ENCODE measurements around the gene PEX12. TPM values are rescaled to one million over a fixed set of nuclear protein-coding genes. Genes with fewer than 3 reads are reported as not detected.
A peak's percentile ranks its signal among the peaks of the same experiment; 100 is the strongest.
"Not testable (repeated sequence)": the region's sequence is repeated elsewhere in the genome, so short reads cannot be mapped to it uniquely, and the experiment has no call there.

Gene PEX12
- total RNA-seq, 2 donors from 2014 or later = 9.4 to 11.6 TPM

GRCh38 chr17:35568561-35568960, 9.8 kb downstream of the PEX12 start:
- no peak for TF ChIP-seq POLR2AphosphoS5 (IDR thresholded peaks at IDR 0.05)
- TF ChIP-seq, protein P1, sequence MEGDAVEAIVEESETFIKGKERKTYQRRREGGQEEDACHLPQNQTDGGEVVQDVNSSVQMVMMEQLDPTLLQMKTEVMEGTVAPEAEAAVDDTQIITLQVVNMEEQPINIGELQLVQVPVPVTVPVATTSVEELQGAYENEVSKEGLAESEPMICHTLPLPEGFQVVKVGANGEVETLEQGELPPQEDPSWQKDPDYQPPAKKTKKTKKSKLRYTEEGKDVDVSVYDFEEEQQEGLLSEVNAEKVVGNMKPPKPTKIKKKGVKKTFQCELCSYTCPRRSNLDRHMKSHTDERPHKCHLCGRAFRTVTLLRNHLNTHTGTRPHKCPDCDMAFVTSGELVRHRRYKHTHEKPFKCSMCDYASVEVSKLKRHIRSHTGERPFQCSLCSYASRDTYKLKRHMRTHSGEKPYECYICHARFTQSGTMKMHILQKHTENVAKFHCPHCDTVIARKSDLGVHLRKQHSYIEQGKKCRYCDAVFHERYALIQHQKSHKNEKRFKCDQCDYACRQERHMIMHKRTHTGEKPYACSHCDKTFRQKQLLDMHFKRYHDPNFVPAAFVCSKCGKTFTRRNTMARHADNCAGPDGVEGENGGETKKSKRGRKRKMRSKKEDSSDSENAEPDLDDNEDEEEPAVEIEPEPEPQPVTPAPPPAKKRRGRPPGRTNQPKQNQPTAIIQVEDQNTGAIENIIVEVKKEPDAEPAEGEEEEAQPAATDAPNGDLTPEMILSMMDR (IDR thresholded peaks at IDR 0.05) = no peak
- no peak for TF ChIP-seq POLR2A (IDR thresholded peaks at IDR 0.05)
- H3K9me3 ChIP-seq = no peaks in the 10 kb centered on the region
- intact Hi-C loops (cut with DNase I) = loop anchor here (10.0 kb wide), 1 partner anchor 604 kb away; the partner anchor contains the start of genes CCT6B and ZNF830
- peaks cover 11% of the 10 kb centered on the region for H3K4me1 ChIP-seq (replicated peaks)
- H3K27ac ChIP-seq = peak overlapping the region in 1 of 2 donors; percentile 68
- H3K27me3 ChIP-seq (replicated peaks; ENCODE audit: insufficient read depth) = no peaks in the 10 kb centered on the region
- DNase-seq (ENCODE audit: low spot score) = no peak
- H3K36me3 ChIP-seq = no peaks in the 10 kb centered on the region
- WGBS = 21% methylated on average over 15 of the region's 15 CpGs
- peak overlapping the region; percentile 45 to 58 for H3K4me3 ChIP-seq

DNA sequence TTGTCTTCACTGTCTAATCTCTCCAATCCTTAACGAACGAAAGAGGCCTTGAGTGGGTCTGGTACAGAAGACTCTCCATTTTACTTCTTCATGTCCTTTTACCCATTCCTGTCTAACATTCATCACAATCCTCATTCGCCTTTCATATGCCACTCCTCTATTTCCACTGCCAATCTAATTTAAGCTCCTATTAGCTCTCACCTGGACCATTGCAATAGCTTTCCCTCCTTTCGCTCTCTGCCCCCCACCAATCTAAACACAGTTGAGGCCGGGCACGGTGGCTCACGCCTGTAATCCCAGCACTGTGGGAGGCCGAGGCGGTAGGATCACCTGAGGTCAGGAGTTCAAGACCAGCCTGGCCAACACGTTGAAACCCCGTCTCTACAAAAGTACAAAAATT, 11.4 kb downstream of the PEX12 start:
- DNase-seq (ENCODE audit: low spot score) = no peak
- no peaks in the 10 kb centered on the region for H3K9me3 ChIP-seq
- intact Hi-C loops (cut with DNase I) = loop anchor here (10.0 kb wide), 1 partner anchor 602 kb away; the partner anchor contains the start of genes CCT6B and ZNF830
- no peaks in the 10 kb centered on the region for H3K27me3 ChIP-seq (replicated peaks; ENCODE audit: insufficient read depth)
- H3K4me1 ChIP-seq (replicated peaks) = peaks cover 11% of the 10 kb centered on the region
- H3K27ac ChIP-seq = no peak overlapping the region
- TF ChIP-seq POLR2AphosphoS5 (IDR thresholded peaks at IDR 0.05) (no peak), POLR2A (IDR thresholded peaks at IDR 0.05) (no peak)
- TF ChIP-seq, protein P1 (IDR thresholded peaks at IDR 0.05) = no peak
- H3K36me3 ChIP-seq = no peaks in the 10 kb centered on the region
- WGBS = 68% methylated on average over 11 of the region's 11 CpGs
- H3K4me3 ChIP-seq = no peak overlapping the region

GRCh38 chr17:35563181-35563580, 15.2 kb downstream of the PEX12 start:
- H3K36me3 ChIP-seq; H3K4me3 ChIP-seq; H3K9me3 ChIP-seq; H3K4me1 ChIP-seq (replicated peaks); DNase-seq (ENCODE audit: low spot score); H3K27me3 ChIP-seq (replicated peaks; ENCODE audit: insufficient read depth); H3K27ac ChIP-seq: not testable (repeated sequence)
- 79% methylated on average over 16 of the region's 16 CpGs for WGBS
- intact Hi-C loops (cut with DNase I) = loop anchor here (10.0 kb wide), 1 partner anchor 598 kb away; the partner anchor contains the start of genes CCT6B and ZNF830

DNA sequence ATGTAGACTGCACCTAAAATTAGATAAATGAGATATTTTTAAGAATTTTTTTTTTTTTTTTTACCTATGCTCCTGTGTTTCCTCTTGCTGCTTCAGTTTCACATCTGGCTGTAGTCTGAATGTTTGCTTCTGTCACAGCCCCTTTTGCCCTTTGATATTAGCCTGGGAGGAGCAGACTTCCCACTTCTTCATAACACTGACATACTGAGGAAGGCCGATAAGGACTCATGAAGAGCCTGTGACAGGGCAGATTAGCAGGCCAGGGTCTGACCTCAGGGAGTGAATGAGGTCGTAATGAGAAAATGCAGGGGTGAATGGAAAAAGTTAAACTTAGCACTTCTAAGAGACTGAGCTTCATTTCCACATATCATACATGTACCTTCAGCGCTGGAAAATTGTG, 17.7 kb downstream of the PEX12 start, which contains the start of gene SLFN14:
Gene SLFN14 (minus strand): TSS at position 117 of the 400 bp plus-strand sequence. CDS start 2,757 bp downstream, outside the sequence.
- intact Hi-C loops (cut with DNase I) = loop anchor here (10.0 kb wide), 1 partner anchor 596 kb away; the partner anchor contains the start of genes CCT6B and ZNF830
- Histone ChIP-seq H3K36me3 (no peaks in the 10 kb centered on the region), H3K27ac (no peak within 1 kb of the TSS), H3K9me3 (no peaks in the 10 kb centered on the region), H3K4me1 (replicated peaks) (no peaks in the 10 kb centered on the region), H3K27me3 (replicated peaks; ENCODE audit: insufficient read depth) (no peaks in the 10 kb centered on the region), H3K4me3 (no peak within 1 kb of the TSS)
- DNase-seq (ENCODE audit: low spot score) = no peak
- no peak for TF ChIP-seq POLR2AphosphoS5 (IDR thresholded peaks at IDR 0.05)
- TF ChIP-seq POLR2A (IDR thresholded peaks at IDR 0.05) = no peak
- TF ChIP-seq, protein P1 (IDR thresholded peaks at IDR 0.05) = no peak
- 64% methylated on average over 3 of the region's 3 CpGs for WGBS

DNA sequence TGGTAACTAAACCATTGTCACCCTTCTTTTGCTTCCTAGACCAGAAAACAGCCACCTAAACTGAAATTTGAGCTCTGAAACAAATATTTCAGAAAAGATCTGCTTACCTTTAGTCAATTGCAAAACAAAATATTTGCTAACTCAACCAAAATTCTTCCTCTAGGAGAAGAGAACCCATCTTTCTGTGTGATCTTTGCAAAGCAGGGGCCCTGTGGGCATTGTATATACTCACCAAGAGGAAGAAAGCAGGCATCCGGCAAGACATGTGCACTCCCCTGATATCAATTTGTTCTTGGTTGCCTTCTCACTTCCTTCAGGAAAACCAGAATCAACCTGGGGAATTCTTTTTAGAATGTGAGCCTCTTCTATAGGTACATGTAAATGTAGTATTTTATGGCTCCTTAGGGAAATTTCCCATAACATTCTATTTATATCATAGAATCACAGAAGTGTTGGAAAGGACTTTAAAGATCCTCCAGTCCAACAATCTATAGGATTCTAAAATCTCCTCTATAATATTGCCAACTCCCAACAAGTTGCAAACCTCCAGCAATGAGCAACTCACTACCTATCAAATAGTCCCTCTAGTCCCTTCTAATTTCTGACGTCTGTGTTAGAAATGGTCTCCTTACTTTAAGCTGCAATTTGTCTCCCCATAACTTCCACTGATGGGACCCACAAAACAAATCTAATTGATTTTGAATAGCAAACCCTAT, 18.7 kb downstream of the PEX12 start:
- no peaks in the 10 kb centered on the region for H3K36me3 ChIP-seq
- no peak for DNase-seq (ENCODE audit: low spot score)
- H3K27me3 ChIP-seq (replicated peaks; ENCODE audit: insufficient read depth) = no peaks in the 10 kb centered on the region
- intact Hi-C loops (cut with DNase I) = loop anchor here (10.0 kb wide), 1 partner anchor 595 kb away; the partner anchor contains the start of genes CCT6B and ZNF830
- TF ChIP-seq POLR2AphosphoS5 (IDR thresholded peaks at IDR 0.05) (no peak), POLR2A (IDR thresholded peaks at IDR 0.05) (no peak)
- TF ChIP-seq, protein P1 (IDR thresholded peaks at IDR 0.05) = no peak
- no peaks in the 10 kb centered on the region for H3K9me3 ChIP-seq
- H3K27ac ChIP-seq = no peak overlapping the region
- 72% methylated on average over 2 of the region's 2 CpGs for WGBS
- H3K4me1 ChIP-seq (replicated peaks) = no peaks in the 10 kb centered on the region
- no peak overlapping the region for H3K4me3 ChIP-seq

All from prostate gland (tissue), 2 donors.